ENCODE measurements around the gene GALNT2. TPM values are rescaled to one million over a fixed set of nuclear protein-coding genes. Genes with fewer than 3 reads are reported as not detected.

The GALNT2 gene
- total and polyA plus RNA-seq, 2 of the 4 experiments (the other 2 are of a cell fraction), result 50.4 to 189 TPM

DNA sequence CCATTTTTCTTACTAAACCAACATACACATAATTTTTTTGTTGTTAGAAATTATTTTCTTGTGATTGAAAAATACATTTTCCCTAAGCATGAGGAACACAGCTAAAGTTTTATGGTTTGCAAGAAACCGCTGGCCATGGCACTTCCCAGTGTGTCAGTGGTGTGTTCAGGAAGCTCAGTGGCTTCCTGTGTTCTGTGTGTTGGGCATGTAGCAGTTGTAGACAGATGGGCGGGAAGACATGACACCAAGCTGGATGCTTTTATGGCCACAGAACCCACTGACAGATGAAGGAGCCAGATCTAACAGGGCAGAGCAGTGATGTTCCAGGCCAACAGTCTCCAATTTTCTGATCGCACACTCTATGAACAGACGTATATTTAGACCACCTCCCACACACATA, 119.8 kb downstream of the GALNT2 start:
- H3K9me3 ChIP-seq (ENCODE audit: control insufficient read depth, insufficient read depth, low read length), result no peaks in the 10 kb centered on the region
- H4K91ac ChIP-seq (ENCODE audit: insufficient read depth, low read depth, low read length), result no peak overlapping the region
- no peak overlapping the region for H4K5ac ChIP-seq (ENCODE audit: low read depth, low read length)
- no peak overlapping the region for H3K56ac ChIP-seq (ENCODE audit: extremely low read depth, insufficient read depth, low read length)
- H3K14ac ChIP-seq (replicated peaks; ENCODE audit: low read depth, low read length), result no peak overlapping the region
- ChIA-PET CTCF (no interaction called here), POLR2A (ENCODE audit: unreplicated experiment) (no interaction called here)
- no peak overlapping the region for H3K23ac ChIP-seq (ENCODE audit: low read depth, low read length)
- no peak overlapping the region for H2AFZ ChIP-seq (replicated peaks; ENCODE audit: low read length, poor library complexity)
- H3K18ac ChIP-seq (ENCODE audit: low read depth, low read length), result no peak overlapping the region
- no peak overlapping the region for H2BK20ac ChIP-seq (ENCODE audit: low read depth, low read length)
- no CpG with 5 or more reads among the region's 4 CpGs for WGBS, 2 experiments (ENCODE audit: extremely low coverage in 2 of 2, insufficient read length in 1 of 2)
- H4K20me1 ChIP-seq (ENCODE audit: insufficient read depth, low read length), result peaks cover 27% of the 10 kb centered on the region
- H3K27ac ChIP-seq (ENCODE audit: insufficient read depth, low read length), result no peak overlapping the region
- in situ Hi-C loops (cut with MboI; ENCODE audit: low sequenced_read_pairs) (no loop called here), intact Hi-C loops (cut with micrococcal nuclease) (no loop called here), dilution Hi-C loops (cut with HindIII; ENCODE audit: low sequenced_read_pairs, unreplicated experiment) (no loop called here)
- H3K4ac ChIP-seq (ENCODE audit: low read depth, low read length), result no peak overlapping the region
- H3K4me2 ChIP-seq (ENCODE audit: low read depth, low read length), result no peak overlapping the region
- no peak overlapping the region for H2AK9ac ChIP-seq (replicated peaks; ENCODE audit: low read depth, low read length, poor library complexity)
- BruUV-seq (replicated peaks), result no TSS peak
- H2BK120ac ChIP-seq (ENCODE audit: low read depth, low read length), result no peak overlapping the region
- H3K9me1 ChIP-seq (ENCODE audit: insufficient read depth, low read length), result peaks cover 14% of the 10 kb centered on the region; the same call in 1 of the 2 replicates
- H3K4me1 ChIP-seq (ENCODE audit: control insufficient read depth, insufficient read depth, low read length), result peaks cover 6% of the 10 kb centered on the region
- no peaks in the 10 kb centered on the region; the same call in 1 of the 2 replicates for H3K36me3 ChIP-seq (ENCODE audit: control insufficient read depth, insufficient read depth, low read length)
- ATAC-seq (ENCODE audit: low read depth) (no peak), DNase-seq (no peak)
- H3K4me3 ChIP-seq (ENCODE audit: insufficient read depth, low read depth, low read length), result no peak overlapping the region
- no peak overlapping the region for H2BK5ac ChIP-seq (ENCODE audit: low read depth, low read length, poor library complexity, severe bottlenecking)
- no peak overlapping the region for H4K8ac ChIP-seq (ENCODE audit: low read depth in 2 of 2, low read length in 2 of 2)
- no peaks in the 10 kb centered on the region for H3K27me3 ChIP-seq (ENCODE audit: control insufficient read depth, insufficient read depth, low read length)
- no peak overlapping the region for H3K9ac ChIP-seq (ENCODE audit: low read depth, low read length)
- no peak overlapping the region for H2BK15ac ChIP-seq (ENCODE audit: low read depth, low read length)
- H2AK5ac ChIP-seq (ENCODE audit: low read depth, low read length), result no peak overlapping the region
- H3K79me1 ChIP-seq (ENCODE audit: low read depth in 1 of 2, low read length in 2 of 2), result peaks cover 34 to 57% of the 10 kb centered on the region in 2 experiments
- TF ChIP-seq, protein P1, sequence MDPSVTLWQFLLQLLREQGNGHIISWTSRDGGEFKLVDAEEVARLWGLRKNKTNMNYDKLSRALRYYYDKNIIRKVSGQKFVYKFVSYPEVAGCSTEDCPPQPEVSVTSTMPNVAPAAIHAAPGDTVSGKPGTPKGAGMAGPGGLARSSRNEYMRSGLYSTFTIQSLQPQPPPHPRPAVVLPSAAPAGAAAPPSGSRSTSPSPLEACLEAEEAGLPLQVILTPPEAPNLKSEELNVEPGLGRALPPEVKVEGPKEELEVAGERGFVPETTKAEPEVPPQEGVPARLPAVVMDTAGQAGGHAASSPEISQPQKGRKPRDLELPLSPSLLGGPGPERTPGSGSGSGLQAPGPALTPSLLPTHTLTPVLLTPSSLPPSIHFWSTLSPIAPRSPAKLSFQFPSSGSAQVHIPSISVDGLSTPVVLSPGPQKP (IDR thresholded peaks at IDR 0.05; ENCODE audit: borderline replicate concordance, low read depth, low read length), result no peak
- TF ChIP-seq CEBPB (IDR thresholded peaks at IDR 0.05; ENCODE audit: low read depth, low read length), result no peak
- TF ChIP-seq, protein P2, sequence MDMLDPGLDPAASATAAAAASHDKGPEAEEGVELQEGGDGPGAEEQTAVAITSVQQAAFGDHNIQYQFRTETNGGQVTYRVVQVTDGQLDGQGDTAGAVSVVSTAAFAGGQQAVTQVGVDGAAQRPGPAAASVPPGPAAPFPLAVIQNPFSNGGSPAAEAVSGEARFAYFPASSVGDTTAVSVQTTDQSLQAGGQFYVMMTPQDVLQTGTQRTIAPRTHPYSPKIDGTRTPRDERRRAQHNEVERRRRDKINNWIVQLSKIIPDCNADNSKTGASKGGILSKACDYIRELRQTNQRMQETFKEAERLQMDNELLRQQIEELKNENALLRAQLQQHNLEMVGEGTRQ (IDR thresholded peaks at IDR 0.05; ENCODE audit: low read depth, low read length), result no peak
- no peak for TF ChIP-seq RAD21 (IDR thresholded peaks at IDR 0.05; ENCODE audit: low read length)
- TF ChIP-seq SMC3 (IDR thresholded peaks at IDR 0.05; ENCODE audit: low read depth, low read length), result no peak
- no peak for TF ChIP-seq FOS (IDR thresholded peaks at IDR 0.05; ENCODE audit: low read depth, low read length)
- TF ChIP-seq MAZ (IDR thresholded peaks at IDR 0.05; ENCODE audit: borderline replicate concordance, low read depth, low read length), result no peak
- no peak for TF ChIP-seq POLR2A (IDR thresholded peaks at IDR 0.05; ENCODE audit: low read depth, low read length)
- no peak for TF ChIP-seq MAFK (IDR thresholded peaks at IDR 0.05; ENCODE audit: low read depth, low read length)
- no peak for TF ChIP-seq NFE2L2 (IDR thresholded peaks at IDR 0.05; ENCODE audit: low read depth, low read length)
- TF ChIP-seq RCOR1 (IDR thresholded peaks at IDR 0.05; ENCODE audit: insufficient replicate concordance, low read length), result no peak
- no peak for TF ChIP-seq RFX5 (IDR thresholded peaks at IDR 0.05; ENCODE audit: low read depth, low read length)
- TF ChIP-seq CHD1 (IDR thresholded peaks at IDR 0.05; ENCODE audit: low read depth, low read length), result no peak
- TF ChIP-seq, protein P3, sequence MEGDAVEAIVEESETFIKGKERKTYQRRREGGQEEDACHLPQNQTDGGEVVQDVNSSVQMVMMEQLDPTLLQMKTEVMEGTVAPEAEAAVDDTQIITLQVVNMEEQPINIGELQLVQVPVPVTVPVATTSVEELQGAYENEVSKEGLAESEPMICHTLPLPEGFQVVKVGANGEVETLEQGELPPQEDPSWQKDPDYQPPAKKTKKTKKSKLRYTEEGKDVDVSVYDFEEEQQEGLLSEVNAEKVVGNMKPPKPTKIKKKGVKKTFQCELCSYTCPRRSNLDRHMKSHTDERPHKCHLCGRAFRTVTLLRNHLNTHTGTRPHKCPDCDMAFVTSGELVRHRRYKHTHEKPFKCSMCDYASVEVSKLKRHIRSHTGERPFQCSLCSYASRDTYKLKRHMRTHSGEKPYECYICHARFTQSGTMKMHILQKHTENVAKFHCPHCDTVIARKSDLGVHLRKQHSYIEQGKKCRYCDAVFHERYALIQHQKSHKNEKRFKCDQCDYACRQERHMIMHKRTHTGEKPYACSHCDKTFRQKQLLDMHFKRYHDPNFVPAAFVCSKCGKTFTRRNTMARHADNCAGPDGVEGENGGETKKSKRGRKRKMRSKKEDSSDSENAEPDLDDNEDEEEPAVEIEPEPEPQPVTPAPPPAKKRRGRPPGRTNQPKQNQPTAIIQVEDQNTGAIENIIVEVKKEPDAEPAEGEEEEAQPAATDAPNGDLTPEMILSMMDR (conservative IDR thresholded peaks at IDR 0.05; ENCODE audit: low read depth, low read length), result no peak
- TF ChIP-seq MXI1 (IDR thresholded peaks at IDR 0.05; ENCODE audit: borderline replicate concordance, low read depth, low read length), result no peak
- TF ChIP-seq BHLHE40 (IDR thresholded peaks at IDR 0.05; ENCODE audit: low read depth, low read length), result no peak

Data from IMR-90 (cell line).